Esophagus squamous epithelium (tissue), 5 donors: ENCODE data around the gene THEM4. TPM values are rescaled to one million over a fixed set of nuclear protein-coding genes. Genes with fewer than 3 reads are reported as not detected.

Source experiments
- DNase-seq: peaks from one replicate; lab custom pipeline; 2025; lab: John Stamatoyannopoulos, UW
- H3K27ac ChIP-seq, 4 donors: fragments of 200-600 bp; sonication (generic); one replicate each; pipeline ENCODE4 v1.5.1; 2016 to 2019; ENCODE audit warnings: mild to moderate bottlenecking in 1 of 4
- H3K27me3 ChIP-seq, 4 donors: fragments of 200-600 bp; sonication (generic); 1 replicate in 3 of 4; 2 replicates in 1 of 4; pipeline versions ENCODE4 v1.5.1 to v1.6.0; 2017 to 2021; ENCODE audit warnings: antibody characterized with exemption in 1 of 4
- H3K36me3 ChIP-seq, 3 donors: fragments of 200-600 bp; sonication (generic); one replicate each; pipeline ENCODE4 v1.5.1; 2016 to 2019
- H3K4me1 ChIP-seq, 3 donors: fragments of 200-600 bp; sonication (generic); one replicate each; pipeline ENCODE4 v1.5.1; 2017 to 2019
- H3K4me3 ChIP-seq, 4 donors: fragments of 200-600 bp; sonication (generic); 1 replicate in 3 of 4; 2 replicates in 1 of 4; pipeline ENCODE4 v1.5.1; 2016 to 2019; ENCODE audit warnings: mild to moderate bottlenecking in 2 of 4, moderate library complexity in 1 of 4
- H3K9me3 ChIP-seq, 3 donors: fragments of 200-600 bp; sonication (generic); one replicate each; pipeline ENCODE4 v1.5.1; 2016 to 2019
- CTCF ChIP-seq, 6 experiments: fragments of 450-650 bp in 4 of 6; fragments of 200-600 bp in 2 of 6; sonication (generic) in 2 of 6; IDR thresholded peaks; one replicate each; pipeline ENCODE4 v1.5.1; 2016 to 2019; ENCODE audit warnings: antibody characterized with exemption in 6 of 6, mild to moderate bottlenecking in 4 of 6, moderate library complexity in 4 of 6
- POLR2A ChIP-seq, 4 donors: fragments of 450-650 bp; IDR thresholded peaks; one replicate each; pipeline ENCODE4 v1.6.1; 2017; ENCODE audit warnings: antibody characterized with exemption in 4 of 4, mild to moderate bottlenecking in 4 of 4, moderate library complexity in 3 of 4
- WGBS, 2 donors: methylation state at CpG; one replicate each; pipeline ENCODE4 v1.1.5; 2018; 5-methylcytosine and 5-hydroxymethylcytosine counted together
- intact Hi-C: fragments of 100-400 bp; cut with DNase I; formaldehyde crosslinking; loops from one replicate; pipeline ENCODE4 v1.15.0; 2022
- total RNA-seq, 4 donors: library from RNA; depleted of rRNA; stranded (reverse); fragments of >200 nt; gene quantifications; one replicate each; pipeline ENCODE4 v1.1.0, GENCODE V29; 2016
- donor health status: DM: yes; HTN: yes; CAD: no.

THEM4 gene
- total RNA-seq, 4 donors from 2014 or later, result 3.5 to 14.3 (median 12.3) TPM

- Histone ChIP-seq H3K36me3 (no peaks in the 10 kb centered on the region), H3K27ac (no peak overlapping the region), H3K27me3 (peaks cover 0 to 7% (median 0%) of the 10 kb centered on the region in 4 donors), H3K4me1 (peaks cover 0 to 22% (median 4%) of the 10 kb centered on the region in 3 donors), H3K9me3 (no peaks in the 10 kb centered on the region), H3K4me3 (no peak overlapping the region)
- intact Hi-C loops, result no loop called here
- DNase-seq, result no peak
- TF ChIP-seq POLR2A (IDR thresholded peaks at IDR 0.05) (no peak), CTCF (IDR thresholded peaks at IDR 0.05) (no peak)
- 50 to 56% methylated on average over 6 of the region's 6 CpGs for WGBS, 2 donors
Observed at GRCh38 chr1:151846062-151846568, 63.2 kb downstream of the THEM4 start.

GRCh38 chr1:151843398-151843797 lies 65.9 kb downstream of the THEM4 start:
- Histone ChIP-seq H3K4me1 (peaks cover 12 to 34% (median 20%) of the 10 kb centered on the region in 3 donors), H3K9me3 (no peaks in the 10 kb centered on the region), H3K4me3 (no peak overlapping the region), H3K36me3 (no peaks in the 10 kb centered on the region), H3K27me3 (peaks cover 0 to 24% (median 0%) of the 10 kb centered on the region in 4 donors), H3K27ac (no peak overlapping the region)
- intact Hi-C loops, result no loop called here
- TF ChIP-seq CTCF (IDR thresholded peaks at IDR 0.05), result no peak
- TF ChIP-seq POLR2A (IDR thresholded peaks at IDR 0.05), result no peak
- no peak for DNase-seq
- 69 to 74% methylated on average over 2 of the region's 2 CpGs for WGBS, 2 donors

GRCh38 chr1:151841141-151841540 lies 68.2 kb downstream of the THEM4 start:
- H3K27me3 ChIP-seq, result peaks cover 0 to 41% (median 0%) of the 10 kb centered on the region in 4 donors
- H3K4me1 ChIP-seq, result peaks cover 12 to 46% (median 21%) of the 10 kb centered on the region in 3 donors
- intact Hi-C loops, result no loop called here
- H3K36me3 ChIP-seq, result no peaks in the 10 kb centered on the region
- H3K4me3 ChIP-seq, result no peak overlapping the region
- no peak overlapping the region for H3K27ac ChIP-seq
- no peak for DNase-seq
- TF ChIP-seq CTCF (IDR thresholded peaks at IDR 0.05) (no peak), POLR2A (IDR thresholded peaks at IDR 0.05) (no peak)
- 85 to 88% methylated on average over 1 to 2 of the region's 2 CpGs for WGBS, 2 donors
- no peaks in the 10 kb centered on the region for H3K9me3 ChIP-seq

- TF ChIP-seq CTCF (IDR thresholded peaks at IDR 0.05), result no peak
- TF ChIP-seq POLR2A (IDR thresholded peaks at IDR 0.05), result no peak
- Histone ChIP-seq H3K27me3 (peaks cover 0 to 41% (median 0%) of the 10 kb centered on the region in 4 donors), H3K9me3 (no peaks in the 10 kb centered on the region), H3K36me3 (no peaks in the 10 kb centered on the region), H3K4me3 (peak overlapping the region; percentile 32 to 69 (median 51)), H3K4me1 (peaks cover 12 to 43% (median 21%) of the 10 kb centered on the region in 3 donors), H3K27ac (peak overlapping the region; percentile 75 to 88 (median 80))
- DNase-seq, result no peak
- intact Hi-C loops, result no loop called here
Observed at GRCh38 chr1:151840421-151840820, 68.9 kb downstream of the THEM4 start.

GRCh38 chr1:151839457-151840403 lies 69.6 kb downstream of the THEM4 start, which contains the start of gene C2CD4D:
TSS of gene C2CD4D (minus strand) at chr1:151839820. CDS start at chr1:151838989, 831 bp downstream.
- no peak for DNase-seq
- no peaks in the 10 kb centered on the region for H3K36me3 ChIP-seq
- peaks cover 12 to 43% (median 21%) of the 10 kb centered on the region in 3 donors for H3K4me1 ChIP-seq
- WGBS, 2 donors, result 15% methylated on average over 5 to 32 of the region's 47 CpGs
- no peaks in the 10 kb centered on the region for H3K9me3 ChIP-seq
- H3K4me3 ChIP-seq, result peak within 1 kb of the TSS; percentile 32 to 69 (median 51)
- H3K27me3 ChIP-seq, result peaks cover 0 to 41% (median 0%) of the 10 kb centered on the region in 4 donors
- intact Hi-C loops, result no loop called here
- peak within 1 kb of the TSS; percentile 75 to 88 (median 80) for H3K27ac ChIP-seq
- TF ChIP-seq POLR2A (IDR thresholded peaks at IDR 0.05) (peak in 3 of 4 donors; percentile 7 to 66 (median 37)), CTCF (IDR thresholded peaks at IDR 0.05) (peak in 4 of 6 experiments; percentile 5 to 34 (median 27))
